C4-2B (cell line): ENCODE measurements around the gene P3R3URF.

Experiments
- ZFX ChIP-seq: fragments of 450-650 bp; IDR thresholded peaks from 2 replicates; pipeline ENCODE4 v1.6.1; 2017
- TF ChIP-seq, protein P1 (sequence below): fragments of 450-650 bp; conservative IDR thresholded peaks from 2 replicates; pipeline ENCODE4 v1.5.1; 2017; ENCODE audit warnings: mild to moderate bottlenecking

DNA sequence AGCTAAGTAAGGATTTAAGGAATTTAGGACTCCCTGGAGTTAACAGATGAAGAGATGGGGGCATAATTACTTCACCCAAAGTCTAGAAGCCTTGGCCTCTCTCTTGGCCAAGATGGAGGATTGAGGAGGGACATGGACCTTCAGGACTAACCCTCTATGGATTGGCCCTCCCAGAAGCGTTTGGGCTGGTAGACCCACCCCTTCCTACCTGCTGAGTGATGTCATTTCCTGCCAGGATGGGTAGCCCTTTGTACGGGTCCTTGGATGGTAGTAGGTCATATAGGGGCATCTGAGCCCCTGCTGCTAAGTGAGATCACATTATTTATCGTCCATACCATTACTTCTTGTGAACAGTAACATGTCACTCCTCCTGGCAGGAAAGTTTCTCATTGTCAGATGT is 44.5 kb upstream of the P3R3URF start:
- TF ChIP-seq, protein P1, sequence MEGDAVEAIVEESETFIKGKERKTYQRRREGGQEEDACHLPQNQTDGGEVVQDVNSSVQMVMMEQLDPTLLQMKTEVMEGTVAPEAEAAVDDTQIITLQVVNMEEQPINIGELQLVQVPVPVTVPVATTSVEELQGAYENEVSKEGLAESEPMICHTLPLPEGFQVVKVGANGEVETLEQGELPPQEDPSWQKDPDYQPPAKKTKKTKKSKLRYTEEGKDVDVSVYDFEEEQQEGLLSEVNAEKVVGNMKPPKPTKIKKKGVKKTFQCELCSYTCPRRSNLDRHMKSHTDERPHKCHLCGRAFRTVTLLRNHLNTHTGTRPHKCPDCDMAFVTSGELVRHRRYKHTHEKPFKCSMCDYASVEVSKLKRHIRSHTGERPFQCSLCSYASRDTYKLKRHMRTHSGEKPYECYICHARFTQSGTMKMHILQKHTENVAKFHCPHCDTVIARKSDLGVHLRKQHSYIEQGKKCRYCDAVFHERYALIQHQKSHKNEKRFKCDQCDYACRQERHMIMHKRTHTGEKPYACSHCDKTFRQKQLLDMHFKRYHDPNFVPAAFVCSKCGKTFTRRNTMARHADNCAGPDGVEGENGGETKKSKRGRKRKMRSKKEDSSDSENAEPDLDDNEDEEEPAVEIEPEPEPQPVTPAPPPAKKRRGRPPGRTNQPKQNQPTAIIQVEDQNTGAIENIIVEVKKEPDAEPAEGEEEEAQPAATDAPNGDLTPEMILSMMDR, result no peak
- no peak for TF ChIP-seq ZFX
